Gastroesophageal sphincter (tissue), 3 donors: ENCODE measurements around the gene KIF1C.

ENCODE experiments used
- CTCF ChIP-seq, 4 experiments: fragments of 200-600 bp in 2 of 4; fragments of 450-650 bp in 2 of 4; sonication (generic) in 1 of 4; IDR thresholded peaks; one replicate each; pipeline ENCODE4 v1.5.1; 2017 to 2019; ENCODE audit warnings: antibody characterized with exemption in 4 of 4, mild to moderate bottlenecking in 2 of 4, moderate library complexity in 2 of 4
- POLR2A ChIP-seq, 2 donors: fragments of 450-650 bp; IDR thresholded peaks; one replicate each; pipeline ENCODE4 v1.6.1; 2017; ENCODE audit warnings: antibody characterized with exemption in 2 of 2, mild to moderate bottlenecking in 2 of 2, moderate library complexity in 1 of 2

DNA sequence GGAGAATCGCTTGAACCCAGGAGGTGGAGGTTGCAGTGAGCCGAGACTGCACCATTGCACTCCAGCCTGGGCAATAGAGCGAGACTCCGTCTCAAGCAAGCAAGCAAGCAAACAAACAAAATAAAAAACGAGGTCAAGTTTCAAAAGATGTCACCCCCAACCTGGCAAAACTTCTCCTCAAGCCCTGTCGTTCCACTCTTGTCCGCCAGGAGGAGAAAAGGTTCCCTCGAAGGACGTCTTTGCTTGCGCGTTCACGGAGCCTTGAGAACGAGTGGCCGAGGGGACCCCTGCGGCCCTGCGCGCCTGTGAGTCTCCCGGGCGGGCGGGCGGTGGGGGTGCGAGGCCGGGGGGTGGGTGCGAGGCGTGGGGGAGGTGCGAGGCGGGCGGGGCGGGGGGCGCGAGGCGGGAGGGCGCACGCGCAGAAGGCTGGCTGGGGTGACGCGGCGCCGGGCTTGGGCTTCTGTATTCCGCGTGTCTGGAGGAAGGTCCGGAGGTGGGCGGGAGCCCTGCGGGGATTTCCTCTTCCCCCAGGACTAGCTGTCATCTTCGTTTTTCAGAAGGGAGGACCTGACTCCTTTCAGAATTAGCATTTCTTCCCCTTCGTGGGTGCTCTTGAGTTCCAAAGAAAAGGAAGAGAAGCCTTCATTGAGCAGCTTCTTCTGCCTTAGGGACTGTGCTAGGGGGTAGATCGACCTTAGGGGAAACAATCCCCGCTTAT lies 33.8 kb downstream of the KIF1C start:
- TF ChIP-seq CTCF (IDR thresholded peaks at IDR 0.05) (peak in 3 of 4 experiments; percentile 79 to 90 (median 85)), POLR2A (IDR thresholded peaks at IDR 0.05) (no peak)
